ENCODE results near the gene EFNA2.
"Not testable (repeated sequence)": the region's sequence is repeated elsewhere in the genome, so short reads cannot be mapped to it uniquely, and the experiment has no call there.

EFNA2 gene

GRCh38 chr19:1322198-1322981, 36.7 kb downstream of the EFNA2 start:
- DNase-seq: no peak

- DNase-seq: no peak
These were observed 38.7 kb downstream of the EFNA2 start for GRCh38 chr19:1324249-1324805.

GRCh38 chr19:1324806-1325567, 39.3 kb downstream of the EFNA2 start:
- no peak for DNase-seq

GRCh38 chr19:1325568-1326294, 40.1 kb downstream of the EFNA2 start:
- DNase-seq: no peak

- no peak for DNase-seq
These were observed 41.5 kb downstream of the EFNA2 start for GRCh38 chr19:1327125-1327524.

- DNase-seq: not testable (repeated sequence)
These were observed 46.5 kb downstream of the EFNA2 start for GRCh38 chr19:1332208-1332607.

GRCh38 chr19:1336079-1336684, 50.5 kb downstream of the EFNA2 start:
- DNase-seq: no peak

- no peak for DNase-seq
These were observed 55.2 kb downstream of the EFNA2 start for GRCh38 chr19:1340681-1341469.

GRCh38 chr19:1343041-1343440, 57.4 kb downstream of the EFNA2 start:
- no peak for DNase-seq

GRCh38 chr19:1349211-1349610, 63.5 kb downstream of the EFNA2 start:
- DNase-seq: no peak

- no peak for DNase-seq
These were observed 65.2 kb downstream of the EFNA2 start for GRCh38 chr19:1350867-1351266.

Measured in NCI-H1436 (cell line).